IMR-90 (cell line): ENCODE measurements around the gene ERC2. TPM values are rescaled to one million over a fixed set of nuclear protein-coding genes. Genes with fewer than 3 reads are reported as not detected.

ENCODE experiments used
- ATAC-seq: fragments of 200-7000 bp; cut with Tn5 transposase; 2 replicates; pipeline ENCODE4 v1.9.1; 2020; ENCODE audit warnings: low read depth, mild to moderate bottlenecking, moderate library complexity
- BruUV-seq: library from RNA; stranded (reverse); fragments of 400-500 nt; replicated peaks from 2 replicates; lab custom pipeline; 2021; lab: Mats Ljungman, UMichigan
- CTCF ChIA-PET: fragments of 300-600 bp; formaldehyde crosslinking; extraction: SDS; loops from one replicate; lab custom pipeline; 2021; ENCODE audit warnings: antibody characterized with exemption; lab: Yijun Ruan, JAX
- POLR2A ChIA-PET: fragments of 300-600 bp; sonication (Branson Sonifier 250); formaldehyde crosslinking; loops from one replicate; lab custom pipeline; 2022; ENCODE audit warnings: antibody characterized with exemption; ENCODE audit not compliant: unreplicated experiment; lab: Charles Lee
- DNase-seq: peaks from one replicate; pipeline ENCODE4 v3.0.0; 2013
- H2AFZ ChIP-seq: replicated peaks from 2 replicates; pipeline ENCODE3; 2013; ENCODE audit warnings: low read length, mild to moderate bottlenecking; ENCODE audit not compliant: poor library complexity
- H2AK5ac ChIP-seq: 2 replicates; pipeline ENCODE4 v1.6.1; 2013; ENCODE audit warnings: low read depth, low read length, inconsistent platforms
- H2AK9ac ChIP-seq: replicated peaks from 2 replicates; pipeline ENCODE3; 2013; ENCODE audit warnings: mild to moderate bottlenecking, low read depth, low read length, moderate library complexity; ENCODE audit not compliant: poor library complexity
- H2BK120ac ChIP-seq: 2 replicates; pipeline ENCODE4 v1.6.1; 2013; ENCODE audit warnings: low read depth, low read length, inconsistent platforms
- H2BK15ac ChIP-seq: 3 replicates; pipeline ENCODE4 v1.6.1; 2013; ENCODE audit warnings: low read depth, low read length, inconsistent platforms
- H2BK20ac ChIP-seq: 2 replicates; pipeline ENCODE4 v1.6.1; 2013; ENCODE audit warnings: low read depth, mild to moderate bottlenecking, inconsistent platforms, low read length, moderate library complexity
- H2BK5ac ChIP-seq: 2 replicates; pipeline ENCODE4 v1.6.1; 2013; ENCODE audit warnings: mild to moderate bottlenecking, low read depth, low read length, inconsistent platforms; ENCODE audit not compliant: poor library complexity, severe bottlenecking
- H3K14ac ChIP-seq: replicated peaks from 2 replicates; pipeline ENCODE4 v1.6.1; 2013; ENCODE audit warnings: low read depth, low read length, inconsistent platforms
- H3K18ac ChIP-seq: 2 replicates; pipeline ENCODE4 v1.6.1; 2013; ENCODE audit warnings: low read depth, low read length, control low read depth
- H3K23ac ChIP-seq: 2 replicates; pipeline ENCODE4 v1.6.1; 2013; ENCODE audit warnings: low read depth, low read length, inconsistent platforms
- H3K27ac ChIP-seq: 2 replicates; pipeline ENCODE4 v1.5.1; 2013; ENCODE audit warnings: mild to moderate bottlenecking, control low read depth, low read length; ENCODE audit not compliant: insufficient read depth
- H3K27me3 ChIP-seq: 2 replicates; pipeline ENCODE4 v1.6.1; 2013; ENCODE audit warnings: low read length; ENCODE audit not compliant: control insufficient read depth, insufficient read depth
- H3K36me3 ChIP-seq: 2 replicates; pipeline ENCODE4 v1.6.1; 2013; ENCODE audit warnings: low read length, mixed read lengths; ENCODE audit not compliant: control insufficient read depth, insufficient read depth
- H3K4ac ChIP-seq: 2 replicates; pipeline ENCODE4 v1.6.1; 2013; ENCODE audit warnings: low read depth, low read length, inconsistent platforms
- H3K4me1 ChIP-seq: 2 replicates; pipeline ENCODE4 v1.6.1; 2013; ENCODE audit warnings: low read length, mixed read lengths; ENCODE audit not compliant: control insufficient read depth, insufficient read depth
- H3K4me2 ChIP-seq: 2 replicates; pipeline ENCODE4 v1.6.1; 2013; ENCODE audit warnings: low read depth, mild to moderate bottlenecking, control low read depth, low read length, moderate library complexity
- H3K4me3 ChIP-seq: 2 replicates; pipeline ENCODE4 v1.5.1; 2013; ENCODE audit warnings: low read depth, mild to moderate bottlenecking, control low read depth, low read length, moderate library complexity; ENCODE audit not compliant: insufficient read depth
- H3K56ac ChIP-seq: 2 replicates; pipeline ENCODE4 v1.6.1; 2013; ENCODE audit warnings: low read length, inconsistent platforms; ENCODE audit not compliant: insufficient read depth; ENCODE audit errors: extremely low read depth
- H3K79me1 ChIP-seq, 2 experiments: 2 replicates each; pipeline ENCODE4 v1.6.1; 2013; ENCODE audit warnings: low read length in 2 of 2, inconsistent platforms in 1 of 2, low read depth in 1 of 2
- H3K9ac ChIP-seq: 2 replicates; pipeline ENCODE4 v1.6.1; 2013; ENCODE audit warnings: low read depth, low read length, control low read depth
- H3K9me1 ChIP-seq: 2 replicates; pipeline ENCODE4 v1.6.1; 2013; ENCODE audit warnings: low read length, inconsistent platforms; ENCODE audit not compliant: insufficient read depth
- H3K9me3 ChIP-seq: 2 replicates; pipeline ENCODE4 v1.6.1; 2013; ENCODE audit warnings: low read length; ENCODE audit not compliant: control insufficient read depth, insufficient read depth
- H4K20me1 ChIP-seq: 2 replicates; pipeline ENCODE4 v1.6.1; 2013; ENCODE audit warnings: low read length, inconsistent platforms; ENCODE audit not compliant: insufficient read depth
- H4K5ac ChIP-seq: 2 replicates; pipeline ENCODE4 v1.6.1; 2013; ENCODE audit warnings: mild to moderate bottlenecking, low read depth, low read length, control low read depth
- H4K8ac ChIP-seq, 2 experiments: 2 replicates each; pipeline ENCODE4 v1.6.1; 2013; ENCODE audit warnings: low read depth in 2 of 2, low read length in 2 of 2, control low read depth in 1 of 2, inconsistent platforms in 1 of 2
- H4K91ac ChIP-seq: 2 replicates; pipeline ENCODE4 v1.6.1; 2013; ENCODE audit warnings: low read depth, low read length, inconsistent platforms; ENCODE audit not compliant: insufficient read depth
- CHD1 ChIP-seq: IDR thresholded peaks from 2 replicates; pipeline ENCODE4 v1.6.1; 2012; ENCODE audit warnings: low read depth, low read length, improper control_type of control experiment
- FOS ChIP-seq: fragments of 150-350 bp; IDR thresholded peaks from 2 replicates; pipeline ENCODE4 v1.6.1; 2016; ENCODE audit warnings: low read depth, low read length
- MAFK ChIP-seq: IDR thresholded peaks from 2 replicates; pipeline ENCODE4 v1.6.1; 2012; ENCODE audit warnings: low read depth, low read length, improper control_type of control experiment
- MXI1 ChIP-seq: IDR thresholded peaks from 2 replicates; pipeline ENCODE4 v1.6.1; 2012; ENCODE audit warnings: low read depth, mild to moderate bottlenecking, low read length, moderate library complexity, borderline replicate concordance
- POLR2A ChIP-seq: IDR thresholded peaks from 2 replicates; pipeline ENCODE4 v1.6.1; 2012; ENCODE audit warnings: mild to moderate bottlenecking, low read depth, low read length
- RFX5 ChIP-seq: IDR thresholded peaks from 2 replicates; pipeline ENCODE4 v1.8.0; 2012; ENCODE audit warnings: low read depth, mild to moderate bottlenecking, low read length, moderate library complexity
- SMC3 ChIP-seq: fragments of 150-350 bp; IDR thresholded peaks from 2 replicates; pipeline ENCODE4 v1.6.1; 2016; ENCODE audit warnings: low read depth, mild to moderate bottlenecking, antibody characterized with exemption, low read length, moderate library complexity
- WGBS, 2 experiments: methylation state at CpG; one replicate each; pipeline versions ENCODE4 v1.1.5 to v1.1.7; 2013; ENCODE audit warnings: missing lambda C conversion rate in 2 of 2; ENCODE audit not compliant: insufficient read length in 1 of 2; ENCODE audit errors: extremely low coverage in 2 of 2; 5-methylcytosine and 5-hydroxymethylcytosine counted together
- dilution Hi-C: fragments of 300-500 bp; cut with HindIII; formaldehyde crosslinking; loops from one replicate; pipeline ENCODE4 v1.14.3; 2018; ENCODE audit warnings: low sequenced_read_pairs; ENCODE audit not compliant: unreplicated experiment
- in situ Hi-C: fragments of 300-500 bp; cut with MboI; formaldehyde crosslinking; loops from 3 replicates; pipeline ENCODE4 v1.14.3; 2019; ENCODE audit warnings: low sequenced_read_pairs, inconsistent platforms, mixed read lengths
- intact Hi-C: fragments of 100-400 bp; cut with micrococcal nuclease; formaldehyde crosslinking; loops from 2 replicates; pipeline ENCODE4 v1.10.0; 2022
- polyA plus RNA-seq, 3 experiments: library from polyadenylated mRNA; depleted of rRNA; stranded (reverse); fragments of >200 nt; gene quantifications; 2 replicates each; pipeline ENCODE4 v1.2.3, GENCODE V29; 2012; ENCODE audit warnings: low replicate concordance in 1 of 3
- total RNA-seq: library from RNA; depleted of rRNA; stranded (reverse); fragments of >200 nt; gene quantifications from 2 replicates; pipeline ENCODE4 v1.2.3, GENCODE V29; 2012

ERC2 gene
- total and polyA plus RNA-seq, 2 of the 4 experiments (the other 2 are of a cell fraction): 0.17 to 0.18 TPM

- CTCF ChIA-PET: no interaction called here
- BruUV-seq: no TSS peak
- peak overlapping the region; percentile 33 for H3K14ac ChIP-seq
- peak overlapping the region; percentile 15; the same call in 1 of the 2 replicates for H3K23ac ChIP-seq
- H4K20me1 ChIP-seq: no peaks in the 10 kb centered on the region
- peak overlapping the region; percentile 59 for H3K4ac ChIP-seq
- DNase-seq (no peak), ATAC-seq (peak; percentile 51)
- H2AFZ ChIP-seq: no peak overlapping the region
- H3K4me3 ChIP-seq: no peak overlapping the region
- dilution Hi-C loops: no loop called here
- H3K9me1 ChIP-seq: peaks cover 6% of the 10 kb centered on the region
- H4K91ac ChIP-seq: 0 out of 2 replicates have a peak overlapping the region, but pooled peaks have one; percentile 33
- no peak overlapping the region; the same call in 1 of the 2 replicates for H3K4me2 ChIP-seq
- no peak overlapping the region for H3K9ac ChIP-seq
- peak overlapping the region; percentile 16; the same call in 1 of the 2 replicates for H2AK5ac ChIP-seq
- no peak for TF ChIP-seq RFX5
- TF ChIP-seq MAFK: no peak
- no peak for TF ChIP-seq FOS
- no peak for TF ChIP-seq MXI1
- no peak for TF ChIP-seq SMC3
- TF ChIP-seq POLR2A: no peak
- TF ChIP-seq CHD1: no peak
- H3K79me1 ChIP-seq: no peaks in the 10 kb centered on the region
- peaks cover 8% of the 10 kb centered on the region for H3K4me1 ChIP-seq
- no peak overlapping the region for H2AK9ac ChIP-seq
- H4K5ac ChIP-seq: no peak overlapping the region
- H2BK5ac ChIP-seq: no peak overlapping the region
- intact Hi-C loops: no loop called here
- H4K8ac ChIP-seq: no peak overlapping the region; a peak in 1 of 4 replicates
- no peaks in the 10 kb centered on the region for H3K36me3 ChIP-seq
- H2BK15ac ChIP-seq: peak overlapping the region; percentile 93; the same call in 1 of the 3 replicates
- H3K9me3 ChIP-seq: no peaks in the 10 kb centered on the region
- in situ Hi-C loops: no loop called here
- H3K27me3 ChIP-seq: no peaks in the 10 kb centered on the region
- peak overlapping the region; percentile 47 for H2BK120ac ChIP-seq
- POLR2A ChIA-PET: no interaction called here
- H2BK20ac ChIP-seq: peak overlapping the region; percentile 80
- WGBS, 2 experiments: no CpG with 5 or more reads among the region's 1 CpG
- no peak overlapping the region for H3K27ac ChIP-seq
- H3K18ac ChIP-seq: no peak overlapping the region; the same call in 1 of the 2 replicates
- H3K56ac ChIP-seq: no peak overlapping the region
Measured at GRCh38 chr3:55692295-55692956, 775.8 kb downstream of the ERC2 start.
